Esophagus squamous epithelium (tissue), 5 donors: ENCODE results near the gene GAD2. TPM values are rescaled to one million over a fixed set of nuclear protein-coding genes. Genes with fewer than 3 reads are reported as not detected.

Source experiments
- DNase-seq: peaks from one replicate; lab custom pipeline; 2025; lab: John Stamatoyannopoulos, UW
- H3K27ac ChIP-seq, 4 donors: fragments of 200-600 bp; sonication (generic); one replicate each; pipeline ENCODE4 v1.5.1; 2016 to 2019; ENCODE audit warnings: mild to moderate bottlenecking in 1 of 4
- H3K27me3 ChIP-seq, 4 donors: fragments of 200-600 bp; sonication (generic); 1 replicate in 3 of 4; 2 replicates in 1 of 4; pipeline versions ENCODE4 v1.5.1 to v1.6.0; 2017 to 2021; ENCODE audit warnings: antibody characterized with exemption in 1 of 4
- H3K36me3 ChIP-seq, 3 donors: fragments of 200-600 bp; sonication (generic); one replicate each; pipeline ENCODE4 v1.5.1; 2016 to 2019
- H3K4me1 ChIP-seq, 3 donors: fragments of 200-600 bp; sonication (generic); one replicate each; pipeline ENCODE4 v1.5.1; 2017 to 2019
- H3K4me3 ChIP-seq, 4 donors: fragments of 200-600 bp; sonication (generic); 1 replicate in 3 of 4; 2 replicates in 1 of 4; pipeline ENCODE4 v1.5.1; 2016 to 2019; ENCODE audit warnings: mild to moderate bottlenecking in 2 of 4, moderate library complexity in 1 of 4
- H3K9me3 ChIP-seq, 3 donors: fragments of 200-600 bp; sonication (generic); one replicate each; pipeline ENCODE4 v1.5.1; 2016 to 2019
- CTCF ChIP-seq, 6 experiments: fragments of 450-650 bp in 4 of 6; fragments of 200-600 bp in 2 of 6; sonication (generic) in 2 of 6; IDR thresholded peaks; one replicate each; pipeline ENCODE4 v1.5.1; 2016 to 2019; ENCODE audit warnings: antibody characterized with exemption in 6 of 6, mild to moderate bottlenecking in 4 of 6, moderate library complexity in 4 of 6
- POLR2A ChIP-seq, 4 donors: fragments of 450-650 bp; IDR thresholded peaks; one replicate each; pipeline ENCODE4 v1.6.1; 2017; ENCODE audit warnings: antibody characterized with exemption in 4 of 4, mild to moderate bottlenecking in 4 of 4, moderate library complexity in 3 of 4
- WGBS, 2 donors: methylation state at CpG; one replicate each; pipeline ENCODE4 v1.1.5; 2018; 5-methylcytosine and 5-hydroxymethylcytosine counted together
- intact Hi-C: fragments of 100-400 bp; cut with DNase I; formaldehyde crosslinking; loops from one replicate; pipeline ENCODE4 v1.15.0; 2022
- total RNA-seq, 4 donors: library from RNA; depleted of rRNA; stranded (reverse); fragments of >200 nt; gene quantifications; one replicate each; pipeline ENCODE4 v1.1.0, GENCODE V29; 2016
- donor health status: DM: yes; HTN: yes; CAD: no.

GAD2 gene
- not detected for total RNA-seq

- Histone ChIP-seq H3K27ac (no peak within 1 kb of the TSS), H3K36me3 (no peaks in the 10 kb centered on the region), H3K4me3 (peak within 1 kb of the TSS in 2 of 4 donors; percentile 4 to 42), H3K9me3 (no peaks in the 10 kb centered on the region), H3K27me3 (peaks cover 19 to 100% (median 35%) of the 10 kb centered on the region in 4 donors), H3K4me1 (peaks cover 10 to 38% (median 18%) of the 10 kb centered on the region in 3 donors)
- intact Hi-C loops, result no loop called here
- TF ChIP-seq POLR2A (IDR thresholded peaks at IDR 0.05) (no peak), CTCF (IDR thresholded peaks at IDR 0.05) (no peak)
- DNase-seq, result no peak
- WGBS, 2 donors, result 3 to 5% methylated on average over 30 to 41 of the region's 60 CpGs
Measured at GRCh38 chr10:26216585-26217395, at the start of gene GAD2. Gene GAD2, plus strand, starts transcription at chr10:26216774. Its CDS starts 36 bp downstream, at chr10:26216810.

- Histone ChIP-seq H3K36me3 (no peaks in the 10 kb centered on the region), H3K9me3 (no peaks in the 10 kb centered on the region), H3K4me3 (no peak overlapping the region), H3K27ac (no peak overlapping the region), H3K4me1 (no peaks in the 10 kb centered on the region), H3K27me3 (no peaks in the 10 kb centered on the region)
- DNase-seq, result no peak
- intact Hi-C loops, result no loop called here
- WGBS, 2 donors, result 29 to 33% methylated on average over 2 of the region's 2 CpGs
- no peak for TF ChIP-seq CTCF (IDR thresholded peaks at IDR 0.05)
- no peak for TF ChIP-seq POLR2A (IDR thresholded peaks at IDR 0.05)
Measured at GRCh38 chr10:26169466-26169865, 47.1 kb upstream of the GAD2 start.

- 60 to 62% methylated on average over 4 to 7 of the region's 7 CpGs for WGBS, 2 donors
- Histone ChIP-seq H3K4me3 (no peak overlapping the region), H3K27ac (no peak overlapping the region), H3K4me1 (no peaks in the 10 kb centered on the region), H3K27me3 (no peaks in the 10 kb centered on the region), H3K36me3 (no peaks in the 10 kb centered on the region), H3K9me3 (no peaks in the 10 kb centered on the region)
- TF ChIP-seq CTCF (IDR thresholded peaks at IDR 0.05), result no peak
- TF ChIP-seq POLR2A (IDR thresholded peaks at IDR 0.05), result no peak
- DNase-seq, result no peak
- intact Hi-C loops, result no loop called here
Measured at GRCh38 chr10:26172131-26172530, 44.4 kb upstream of the GAD2 start.

GRCh38 chr10:26173837-26174236 is 42.7 kb upstream of the GAD2 start:
- no peaks in the 10 kb centered on the region for H3K27me3 ChIP-seq
- TF ChIP-seq POLR2A (IDR thresholded peaks at IDR 0.05) (no peak), CTCF (IDR thresholded peaks at IDR 0.05) (no peak)
- no peaks in the 10 kb centered on the region for H3K9me3 ChIP-seq
- no peak overlapping the region for H3K4me3 ChIP-seq
- H3K27ac ChIP-seq, result no peak overlapping the region
- intact Hi-C loops, result no loop called here
- no peak for DNase-seq
- 58 to 70% methylated on average over 1 to 2 of the region's 2 CpGs for WGBS, 2 donors
- no peaks in the 10 kb centered on the region for H3K4me1 ChIP-seq
- no peaks in the 10 kb centered on the region for H3K36me3 ChIP-seq

GRCh38 chr10:26177341-26177740 is 39.2 kb upstream of the GAD2 start:
- H3K9me3 ChIP-seq, result no peaks in the 10 kb centered on the region
- intact Hi-C loops, result no loop called here
- H3K27me3 ChIP-seq, result no peaks in the 10 kb centered on the region
- no peak overlapping the region for H3K4me3 ChIP-seq
- H3K36me3 ChIP-seq, result no peaks in the 10 kb centered on the region
- WGBS, 2 donors, result 67 to 76% methylated on average over 4 of the region's 4 CpGs
- H3K27ac ChIP-seq, result no peak overlapping the region
- TF ChIP-seq CTCF (IDR thresholded peaks at IDR 0.05) (no peak), POLR2A (IDR thresholded peaks at IDR 0.05) (no peak)
- no peak for DNase-seq
- H3K4me1 ChIP-seq, result no peaks in the 10 kb centered on the region
